Colonic mucosa (tissue), 4 donors: ENCODE results near the gene CTF1. TPM values are rescaled to one million over a fixed set of nuclear protein-coding genes. Genes with fewer than 3 reads are reported as not detected.

ENCODE experiments used
- DNase-seq: peaks from one replicate; pipeline ENCODE4 v3.0.0-alpha.2; 2020
- H3K27ac ChIP-seq: fragments of 200-600 bp; one replicate; pipeline ENCODE4 v1.8.0; 2021
- H3K27me3 ChIP-seq: fragments of 200-600 bp; one replicate; pipeline ENCODE4 v1.8.0; 2021
- H3K36me3 ChIP-seq: fragments of 200-600 bp; one replicate; pipeline ENCODE4 v1.8.0; 2021
- H3K4me1 ChIP-seq: fragments of 200-600 bp; one replicate; pipeline ENCODE4 v1.8.0; 2021; ENCODE audit warnings: mild to moderate bottlenecking
- H3K4me3 ChIP-seq: fragments of 200-600 bp; one replicate; pipeline ENCODE4 v1.8.0; 2021
- H3K9ac ChIP-seq, 2 donors: one replicate each; pipeline ENCODE4 v1.7.0; 2013; ENCODE audit warnings: control low read depth in 2 of 2, low read depth in 2 of 2, low read length in 2 of 2
- H3K9me3 ChIP-seq: fragments of 200-600 bp; one replicate; pipeline ENCODE4 v1.8.0; 2021
- intact Hi-C: fragments of 100-400 bp; cut with DNase I; formaldehyde crosslinking; loops from one replicate; pipeline ENCODE4 v1.14.1; 2022
- total RNA-seq, 2 donors: library from RNA; stranded (reverse); fragmentation: NEBNext Ultra II Directional in 1 of 2; extraction: Animal tissue kit (Norgen Biotek cat#: 25700) in 1 of 2; gene quantifications; one replicate each; pipeline ENCODE4 v1.2.1, GENCODE V29; 2021
- TF ChIP-seq, protein P1 (sequence below): fragments of 200-600 bp; IDR thresholded peaks from one replicate; pipeline ENCODE4 v1.8.0; 2022; ENCODE audit warnings: antibody characterized with exemption, mild to moderate bottlenecking
- donor health status: healthy.
- donor health status: DM: no; HTN: no; CAD: no.
- donor health status: DM: no; HTN: no; CAD: no.

Gene CTF1
- total RNA-seq, 2 donors from 2014 or later: 0.72 to 1.6 TPM

DNA sequence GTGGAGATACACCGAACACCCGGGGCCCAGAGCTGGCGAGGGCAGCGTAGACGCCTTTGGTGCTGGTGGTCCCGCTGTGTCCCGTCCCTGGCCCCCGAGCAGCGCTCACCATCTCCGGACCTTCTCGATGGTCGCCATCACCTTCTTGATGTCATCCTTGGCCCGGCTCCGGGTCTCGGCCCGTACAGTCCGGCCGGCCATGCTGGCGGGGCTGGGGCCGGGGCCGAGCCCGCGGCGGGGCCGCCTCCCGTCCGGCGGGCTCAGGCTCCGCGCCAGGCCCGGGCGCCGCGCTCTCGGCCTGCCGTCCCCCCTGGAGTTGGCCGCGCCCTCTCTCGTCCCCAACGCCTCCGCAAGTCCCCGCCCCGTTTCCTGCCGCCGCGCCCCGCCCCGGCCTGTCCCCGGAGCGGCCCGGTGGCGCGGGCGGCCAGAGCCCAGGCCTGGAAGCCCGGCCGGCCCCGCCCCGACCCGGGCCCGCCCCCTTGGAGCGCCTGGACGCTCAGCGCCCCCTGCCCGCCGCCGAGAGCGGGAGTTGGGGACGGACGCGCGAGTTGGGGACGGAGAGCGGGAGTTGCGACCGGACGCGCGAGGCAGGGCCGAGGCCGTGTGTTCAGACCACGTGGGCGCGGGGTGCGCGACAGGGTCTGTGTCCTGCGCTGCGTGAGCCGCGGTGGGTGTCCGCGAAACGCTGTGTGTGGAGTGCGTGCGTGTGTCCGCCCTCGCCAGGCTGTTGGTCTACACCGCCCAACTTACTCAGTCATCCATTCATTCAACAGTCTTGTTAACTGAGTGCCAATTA lies 2.5 kb upstream of the CTF1 start, which contains the start of gene BCL7C:
BCL7C (minus strand) TSS at position 334 of the 796 bp plus-strand sequence; CDS start at position 201, 133 bp downstream.
- peak within 1 kb of the TSS; percentile 85 for H3K27ac ChIP-seq
- TF ChIP-seq, protein P1, sequence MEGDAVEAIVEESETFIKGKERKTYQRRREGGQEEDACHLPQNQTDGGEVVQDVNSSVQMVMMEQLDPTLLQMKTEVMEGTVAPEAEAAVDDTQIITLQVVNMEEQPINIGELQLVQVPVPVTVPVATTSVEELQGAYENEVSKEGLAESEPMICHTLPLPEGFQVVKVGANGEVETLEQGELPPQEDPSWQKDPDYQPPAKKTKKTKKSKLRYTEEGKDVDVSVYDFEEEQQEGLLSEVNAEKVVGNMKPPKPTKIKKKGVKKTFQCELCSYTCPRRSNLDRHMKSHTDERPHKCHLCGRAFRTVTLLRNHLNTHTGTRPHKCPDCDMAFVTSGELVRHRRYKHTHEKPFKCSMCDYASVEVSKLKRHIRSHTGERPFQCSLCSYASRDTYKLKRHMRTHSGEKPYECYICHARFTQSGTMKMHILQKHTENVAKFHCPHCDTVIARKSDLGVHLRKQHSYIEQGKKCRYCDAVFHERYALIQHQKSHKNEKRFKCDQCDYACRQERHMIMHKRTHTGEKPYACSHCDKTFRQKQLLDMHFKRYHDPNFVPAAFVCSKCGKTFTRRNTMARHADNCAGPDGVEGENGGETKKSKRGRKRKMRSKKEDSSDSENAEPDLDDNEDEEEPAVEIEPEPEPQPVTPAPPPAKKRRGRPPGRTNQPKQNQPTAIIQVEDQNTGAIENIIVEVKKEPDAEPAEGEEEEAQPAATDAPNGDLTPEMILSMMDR: no peak
- no peaks in the 10 kb centered on the region for H3K9me3 ChIP-seq
- no peaks in the 10 kb centered on the region for H3K27me3 ChIP-seq
- DNase-seq: peak; percentile 95
- H3K4me1 ChIP-seq: peaks cover 9% of the 10 kb centered on the region
- H3K9ac ChIP-seq: peak within 1 kb of the TSS; percentile 93 to 99
- intact Hi-C loops: no loop called here
- peak within 1 kb of the TSS; percentile 85 for H3K4me3 ChIP-seq
- H3K36me3 ChIP-seq: no peaks in the 10 kb centered on the region

GRCh38 chr16:30894540-30895368 lies 1.7 kb upstream of the CTF1 start:
- Histone ChIP-seq H3K27me3 (no peaks in the 10 kb centered on the region), H3K9me3 (no peaks in the 10 kb centered on the region), H3K27ac (peak overlapping the region; percentile 81), H3K9ac (peak overlapping the region; percentile 57 to 70), H3K4me1 (peaks cover 9% of the 10 kb centered on the region), H3K4me3 (peak overlapping the region; percentile 28), H3K36me3 (no peaks in the 10 kb centered on the region)
- TF ChIP-seq, protein P1: no peak
- DNase-seq: no peak
- intact Hi-C loops: no loop called here

- Histone ChIP-seq H3K9me3 (no peaks in the 10 kb centered on the region), H3K27me3 (no peaks in the 10 kb centered on the region), H3K36me3 (no peaks in the 10 kb centered on the region), H3K9ac (peak overlapping the region; percentile 73 to 84), H3K27ac (peak overlapping the region; percentile 83), H3K4me3 (no peak overlapping the region), H3K4me1 (peaks cover 9% of the 10 kb centered on the region)
- DNase-seq: no peak
- intact Hi-C loops: no loop called here
- TF ChIP-seq, protein P1: no peak
Measured at GRCh38 chr16:30895627-30896260, 670 bp upstream of the CTF1 start.

- intact Hi-C loops: no loop called here
- H3K36me3 ChIP-seq: no peaks in the 10 kb centered on the region
- peaks cover 9% of the 10 kb centered on the region for H3K4me1 ChIP-seq
- no peaks in the 10 kb centered on the region for H3K9me3 ChIP-seq
- peak overlapping the region; percentile 27 for H3K4me3 ChIP-seq
- peak overlapping the region; percentile 73 to 84 for H3K9ac ChIP-seq
- peak overlapping the region; percentile 83 for H3K27ac ChIP-seq
- DNase-seq: peak; percentile 91
- H3K27me3 ChIP-seq: no peaks in the 10 kb centered on the region
- TF ChIP-seq, protein P1: no peak
Measured at GRCh38 chr16:30896889-30897733, 697 bp downstream of the CTF1 start.
